ENCODE data around the gene FAM53C.

- no peak for TF ChIP-seq CTCF (IDR thresholded peaks at IDR 0.05; ENCODE audit: extremely low read depth in 1 of 2, insufficient read depth in 1 of 2, low read depth in 1 of 2, low read length in 2 of 2)
- TF ChIP-seq MAX (IDR thresholded peaks at IDR 0.05; ENCODE audit: insufficient read depth, insufficient read length), result no peak
- no peak for TF ChIP-seq FOS (IDR thresholded peaks at IDR 0.05; ENCODE audit: borderline replicate concordance, insufficient read depth, low read length)
- no peak for TF ChIP-seq POLR2A (IDR thresholded peaks at IDR 0.05; ENCODE audit: low read depth, low read length)
Measured at GRCh38 chr5:138340008-138340407, 1.9 kb downstream of the FAM53C start.
